GM12872 (cell line): ENCODE measurements around the gene AQP6.

Source experiments
- TF ChIP-seq, protein P1 (sequence below): IDR thresholded peaks from 3 replicates; pipeline ENCODE4 v1.5.1; 2011; ENCODE audit warnings: low read depth, mild to moderate bottlenecking, low read length, moderate library complexity; ENCODE audit not compliant: insufficient read depth

Gene AQP6

DNA sequence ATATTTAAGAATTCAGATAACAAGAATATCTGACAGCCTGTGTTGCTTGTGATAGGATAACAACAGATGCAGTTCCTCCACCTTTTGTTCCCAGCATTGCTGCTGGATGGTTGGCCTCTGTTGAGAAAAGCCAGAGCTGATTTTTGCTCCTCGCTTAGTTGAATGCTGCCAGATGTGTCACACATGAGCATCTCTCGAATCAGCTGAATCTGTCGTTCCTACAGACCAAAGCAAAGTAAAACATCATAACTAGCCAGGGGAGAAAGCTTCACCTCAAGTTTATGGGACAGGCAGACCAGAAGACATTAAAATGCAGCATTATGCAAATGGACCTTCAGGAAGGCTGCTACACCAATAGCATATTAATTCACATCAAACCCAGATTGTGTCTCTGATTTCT is 32.4 kb downstream of the AQP6 start:
- TF ChIP-seq, protein P1, sequence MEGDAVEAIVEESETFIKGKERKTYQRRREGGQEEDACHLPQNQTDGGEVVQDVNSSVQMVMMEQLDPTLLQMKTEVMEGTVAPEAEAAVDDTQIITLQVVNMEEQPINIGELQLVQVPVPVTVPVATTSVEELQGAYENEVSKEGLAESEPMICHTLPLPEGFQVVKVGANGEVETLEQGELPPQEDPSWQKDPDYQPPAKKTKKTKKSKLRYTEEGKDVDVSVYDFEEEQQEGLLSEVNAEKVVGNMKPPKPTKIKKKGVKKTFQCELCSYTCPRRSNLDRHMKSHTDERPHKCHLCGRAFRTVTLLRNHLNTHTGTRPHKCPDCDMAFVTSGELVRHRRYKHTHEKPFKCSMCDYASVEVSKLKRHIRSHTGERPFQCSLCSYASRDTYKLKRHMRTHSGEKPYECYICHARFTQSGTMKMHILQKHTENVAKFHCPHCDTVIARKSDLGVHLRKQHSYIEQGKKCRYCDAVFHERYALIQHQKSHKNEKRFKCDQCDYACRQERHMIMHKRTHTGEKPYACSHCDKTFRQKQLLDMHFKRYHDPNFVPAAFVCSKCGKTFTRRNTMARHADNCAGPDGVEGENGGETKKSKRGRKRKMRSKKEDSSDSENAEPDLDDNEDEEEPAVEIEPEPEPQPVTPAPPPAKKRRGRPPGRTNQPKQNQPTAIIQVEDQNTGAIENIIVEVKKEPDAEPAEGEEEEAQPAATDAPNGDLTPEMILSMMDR, result no peak

DNA sequence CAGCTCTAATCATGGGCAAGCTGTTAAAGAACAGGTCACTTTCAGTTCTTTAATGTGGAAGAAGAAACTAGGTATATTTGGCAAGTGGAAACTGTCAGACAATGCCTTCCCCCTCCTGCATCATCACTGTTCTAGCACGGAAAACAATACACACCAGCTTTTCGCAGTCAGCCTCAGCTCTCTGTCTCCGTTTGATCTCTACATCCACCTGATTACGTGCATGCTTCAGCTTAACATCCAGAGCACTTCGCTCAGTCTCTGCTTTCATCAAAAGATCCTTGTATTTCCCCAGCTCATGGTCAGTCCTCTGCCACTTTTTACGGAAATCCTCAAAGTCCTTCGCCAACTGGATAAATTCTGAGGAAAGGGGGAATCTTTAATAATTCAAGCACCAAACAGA is 33.5 kb downstream of the AQP6 start:
- TF ChIP-seq, protein P1, result no peak

DNA sequence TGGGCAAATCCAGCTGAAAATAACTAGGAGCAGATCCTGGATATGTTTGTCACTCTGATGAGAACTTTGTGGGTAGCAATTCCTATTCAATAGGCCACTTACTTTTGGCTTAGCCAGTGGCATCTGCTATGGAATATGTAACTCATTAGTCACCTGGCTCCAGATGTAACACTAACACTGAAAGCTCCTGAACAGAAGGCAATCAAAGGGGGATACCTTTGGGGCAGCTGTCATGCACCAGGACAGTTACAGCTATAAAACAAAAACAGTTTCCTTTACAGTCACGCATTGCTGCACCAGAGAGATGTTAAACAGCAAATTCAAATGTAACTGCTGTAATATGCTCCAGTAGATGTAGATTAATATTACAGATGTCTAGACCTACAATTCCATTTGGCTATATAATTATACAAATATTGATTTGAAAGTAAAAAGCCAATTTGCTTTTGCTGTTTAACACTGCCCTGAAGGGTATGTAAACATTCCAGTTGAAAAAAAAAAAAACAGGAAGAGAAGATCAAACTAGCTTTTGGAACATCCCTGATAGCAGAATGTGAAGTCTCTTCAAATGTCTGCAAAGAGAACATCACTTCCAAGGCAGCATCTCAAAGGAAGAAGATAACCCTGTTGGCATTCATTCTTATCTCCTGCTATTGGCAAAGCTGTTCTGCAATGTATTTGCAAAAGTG is 34.2 kb downstream of the AQP6 start:
- TF ChIP-seq, protein P1, result no peak

DNA sequence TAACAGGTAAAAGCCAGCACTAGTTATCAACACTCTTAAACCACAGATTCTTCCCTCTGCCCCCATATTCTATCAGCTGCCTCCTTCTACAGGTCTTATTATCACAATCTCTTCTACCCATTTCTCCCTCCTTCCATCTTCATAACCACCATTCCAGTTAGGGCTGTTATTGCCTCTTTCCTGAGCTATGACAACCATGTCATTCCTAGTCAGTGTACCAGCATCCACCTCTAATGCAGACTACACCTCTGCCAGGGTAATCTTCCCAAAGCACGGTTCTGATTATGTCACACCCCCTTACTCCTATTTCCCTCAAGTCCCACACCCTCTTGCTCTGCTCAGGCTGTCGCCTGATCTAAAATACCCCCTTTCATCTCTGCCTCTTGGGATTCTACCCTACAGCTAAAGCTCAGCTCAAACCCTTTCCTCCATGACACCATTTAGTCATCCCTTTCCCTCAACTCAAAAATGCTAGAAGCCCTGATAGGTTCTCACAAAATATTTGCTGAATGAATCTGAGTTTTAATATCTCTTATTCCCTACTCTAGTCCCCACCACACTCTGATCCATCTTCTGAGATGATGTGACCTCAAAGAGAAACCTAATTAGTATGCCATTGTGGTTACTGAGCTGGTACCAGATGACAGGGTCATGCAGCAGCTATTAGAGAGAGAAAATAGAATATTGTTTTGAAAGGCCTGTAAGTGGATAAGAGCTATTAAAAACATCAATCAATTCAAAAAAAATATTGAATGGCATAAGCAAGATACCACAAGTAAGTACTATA is 40.8 kb downstream of the AQP6 start:
- TF ChIP-seq, protein P1, result no peak

DNA sequence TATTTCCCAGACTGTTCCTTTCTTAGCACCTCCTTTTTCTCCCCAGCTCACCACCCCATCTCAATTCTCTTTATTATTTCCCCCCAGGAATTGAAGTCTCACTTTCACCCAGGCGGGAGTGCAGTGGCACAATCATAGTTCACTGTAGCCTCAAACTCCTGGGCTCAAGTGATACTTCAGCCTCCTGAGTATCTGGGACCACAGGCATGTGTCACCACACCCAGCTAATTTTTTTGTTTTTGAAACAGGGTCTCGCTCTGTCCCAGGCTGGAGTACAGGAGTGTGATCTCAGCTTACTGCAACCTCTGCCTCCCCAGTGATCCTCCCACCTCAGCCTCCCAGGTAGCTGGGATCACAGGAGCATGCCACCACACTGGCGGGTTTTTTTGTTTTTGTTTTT is 41.6 kb downstream of the AQP6 start:
- TF ChIP-seq, protein P1, result no peak

DNA sequence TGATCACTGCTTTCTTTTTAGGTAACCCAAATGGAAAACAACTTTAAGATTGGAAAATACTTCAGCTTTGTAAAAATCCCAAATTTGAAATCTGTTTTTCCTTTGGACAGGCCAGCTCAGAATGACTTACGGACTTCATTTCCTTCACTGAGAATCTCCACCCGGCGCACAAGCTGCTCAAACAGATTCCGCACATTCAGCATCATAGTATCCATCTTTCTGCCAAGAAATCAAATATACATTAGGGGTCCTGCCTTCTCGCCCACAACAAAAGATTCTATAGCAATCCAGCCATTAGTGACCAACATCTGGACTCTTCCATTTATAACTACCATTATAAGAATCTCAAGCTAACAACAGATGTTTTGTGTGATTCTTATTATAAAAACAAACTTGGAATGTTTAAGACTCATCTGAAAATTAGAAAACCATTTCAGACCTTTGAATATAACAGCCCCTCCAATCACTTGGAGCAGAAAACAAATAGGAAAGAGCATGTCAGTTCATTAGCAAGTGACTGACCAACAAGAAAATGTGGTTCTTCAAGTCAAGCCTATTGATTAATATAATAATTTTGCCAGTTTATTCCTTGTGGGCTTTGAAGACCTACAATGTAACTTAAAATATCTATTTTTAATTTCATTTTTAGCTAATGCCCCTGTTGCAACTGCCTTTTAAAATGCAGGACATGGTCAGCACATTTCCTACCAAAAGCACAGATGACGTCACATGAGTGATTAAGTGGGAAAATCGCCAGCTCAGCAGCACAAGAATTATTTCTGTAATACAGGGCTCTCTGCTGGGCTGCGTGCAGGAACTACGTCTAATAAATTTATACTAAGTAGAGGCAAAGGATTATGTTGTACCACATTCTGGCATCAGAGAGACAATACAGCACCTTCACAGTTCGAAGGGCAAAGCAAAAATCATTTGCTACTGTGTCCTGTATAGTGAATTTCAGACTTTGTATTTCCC is 44.0 kb downstream of the AQP6 start:
- TF ChIP-seq, protein P1, result no peak

DNA sequence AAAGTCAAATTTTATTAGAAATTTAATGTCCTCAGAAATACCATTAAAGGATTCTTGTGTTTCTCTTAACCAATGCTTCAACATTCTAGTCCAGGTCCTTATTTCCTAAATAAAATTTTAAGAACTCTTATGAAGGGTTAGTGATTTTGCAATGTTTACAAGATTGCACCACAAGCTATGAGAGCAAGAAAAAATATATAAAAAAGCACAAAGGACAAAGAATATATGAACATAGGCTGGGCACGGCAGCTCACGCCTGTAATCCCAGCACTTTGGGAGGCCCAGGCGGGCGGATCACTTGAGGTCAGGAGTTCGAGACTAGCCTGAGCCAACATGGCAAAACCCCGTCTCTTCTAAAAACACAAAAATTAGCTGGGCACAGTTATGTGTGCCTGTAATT is 44.9 kb downstream of the AQP6 start:
- TF ChIP-seq, protein P1, result no peak
